ENCODE results near the gene GABARAP. TPM values are rescaled to one million over a fixed set of nuclear protein-coding genes. Genes with fewer than 3 reads are reported as not detected.

Gene GABARAP
- total and polyA plus RNA-seq, 2 experiments from 2014 or later, result 327 to 1,031 TPM

DNA sequence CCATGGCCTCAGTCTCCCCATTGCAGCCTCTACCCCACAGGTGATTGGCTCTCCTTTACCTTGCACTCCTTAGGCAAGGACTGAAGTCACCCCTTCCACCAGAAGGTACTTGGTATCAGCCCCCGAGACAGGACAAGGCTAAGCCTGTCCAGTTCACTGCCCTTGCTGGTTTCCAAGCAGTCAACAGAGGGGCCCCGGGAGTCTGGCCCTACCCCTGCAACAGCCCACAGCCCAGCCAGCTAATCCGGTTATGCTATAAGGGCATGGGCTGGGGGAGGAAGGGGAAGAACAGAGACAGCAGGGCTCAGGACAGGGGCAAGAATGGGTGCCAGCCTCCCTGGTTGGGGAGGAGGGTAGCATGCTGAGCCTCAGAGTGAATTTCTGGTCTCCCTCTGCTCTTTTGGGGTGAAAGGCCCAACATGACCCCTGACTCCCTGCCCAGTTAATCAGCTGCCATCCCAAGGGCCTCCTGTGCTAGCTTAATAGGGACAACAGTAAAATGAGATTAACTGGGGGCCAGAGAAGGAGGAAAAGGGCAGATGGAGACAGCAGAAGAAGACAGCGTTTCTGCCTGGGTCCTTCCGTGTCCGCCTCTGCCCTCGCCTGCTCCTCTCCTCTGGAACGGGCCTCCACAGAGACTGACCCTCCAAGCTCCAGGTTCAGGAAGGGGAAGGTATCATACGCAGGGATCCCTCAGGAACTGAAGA, 33.3 kb downstream of the GABARAP start:
- no peak overlapping the region for H3K4me3 ChIP-seq
- H2AFZ ChIP-seq, result no peak overlapping the region
- H3K4me1 ChIP-seq (ENCODE audit: insufficient read depth), result peaks cover 7% of the 10 kb centered on the region
- no peaks in the 10 kb centered on the region for H3K36me3 ChIP-seq (replicated peaks; ENCODE audit: insufficient read depth, low read depth)
- no peak for DNase-seq (ENCODE audit: low spot score)
- WGBS (ENCODE audit: low lambda C conversion rate, missing lambda C conversion rate), result 79% methylated on average over 9 of the region's 9 CpGs
- H3K27me3 ChIP-seq, result no peaks in the 10 kb centered on the region
- TF ChIP-seq, protein P1, sequence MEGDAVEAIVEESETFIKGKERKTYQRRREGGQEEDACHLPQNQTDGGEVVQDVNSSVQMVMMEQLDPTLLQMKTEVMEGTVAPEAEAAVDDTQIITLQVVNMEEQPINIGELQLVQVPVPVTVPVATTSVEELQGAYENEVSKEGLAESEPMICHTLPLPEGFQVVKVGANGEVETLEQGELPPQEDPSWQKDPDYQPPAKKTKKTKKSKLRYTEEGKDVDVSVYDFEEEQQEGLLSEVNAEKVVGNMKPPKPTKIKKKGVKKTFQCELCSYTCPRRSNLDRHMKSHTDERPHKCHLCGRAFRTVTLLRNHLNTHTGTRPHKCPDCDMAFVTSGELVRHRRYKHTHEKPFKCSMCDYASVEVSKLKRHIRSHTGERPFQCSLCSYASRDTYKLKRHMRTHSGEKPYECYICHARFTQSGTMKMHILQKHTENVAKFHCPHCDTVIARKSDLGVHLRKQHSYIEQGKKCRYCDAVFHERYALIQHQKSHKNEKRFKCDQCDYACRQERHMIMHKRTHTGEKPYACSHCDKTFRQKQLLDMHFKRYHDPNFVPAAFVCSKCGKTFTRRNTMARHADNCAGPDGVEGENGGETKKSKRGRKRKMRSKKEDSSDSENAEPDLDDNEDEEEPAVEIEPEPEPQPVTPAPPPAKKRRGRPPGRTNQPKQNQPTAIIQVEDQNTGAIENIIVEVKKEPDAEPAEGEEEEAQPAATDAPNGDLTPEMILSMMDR (IDR thresholded peaks at IDR 0.05; ENCODE audit: poor library complexity), result no peak
- TF ChIP-seq EZH2 (IDR thresholded peaks at IDR 0.05; ENCODE audit: borderline replicate concordance) (no peak), EZH2phosphoT487 (IDR thresholded peaks at IDR 0.05; ENCODE audit: low read depth, severe bottlenecking, unreplicated experiment) (no peak)
- no peaks in the 10 kb centered on the region for H3K9me3 ChIP-seq (ENCODE audit: low read depth)
- peaks cover 18% of the 10 kb centered on the region for H4K20me1 ChIP-seq (ENCODE audit: insufficient read depth, poor library complexity, severe bottlenecking)
- no peak overlapping the region for H3K4me2 ChIP-seq
- H3K27ac ChIP-seq, result no peak overlapping the region
- peaks cover 40% of the 10 kb centered on the region for H3K79me2 ChIP-seq
- no peaks in the 10 kb centered on the region for H3K9me2 ChIP-seq (replicated peaks; ENCODE audit: insufficient read depth)

DNA sequence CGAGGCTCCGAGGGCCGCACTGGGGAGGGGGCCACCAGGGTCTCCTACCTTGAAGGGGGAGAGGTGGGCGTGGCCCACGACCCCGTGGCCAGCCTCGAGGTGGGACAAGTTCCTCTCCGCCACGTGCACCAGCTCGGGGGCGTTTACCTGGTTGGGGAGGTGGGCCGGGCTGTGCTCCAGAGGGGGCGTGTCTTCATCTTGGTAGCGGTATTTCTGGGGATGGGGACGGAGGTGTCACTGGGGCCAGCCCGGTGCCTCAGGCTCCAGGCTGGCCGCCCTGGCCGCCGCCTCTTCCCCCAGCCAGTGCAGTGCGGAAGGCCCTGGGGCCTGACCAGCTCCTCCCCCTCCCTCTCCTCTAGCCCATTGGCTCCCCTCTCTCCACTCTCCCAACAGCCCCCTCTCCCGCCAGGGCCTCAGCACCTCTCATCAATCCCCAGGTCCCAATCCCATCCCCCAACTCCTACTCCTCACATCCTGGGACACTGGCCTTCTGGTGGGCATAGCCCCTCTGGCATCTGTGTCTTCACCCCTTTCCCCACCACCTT, 34.1 kb downstream of the GABARAP start:
- TF ChIP-seq EZH2phosphoT487 (IDR thresholded peaks at IDR 0.05; ENCODE audit: low read depth, severe bottlenecking, unreplicated experiment), result no peak
- TF ChIP-seq, protein P1 (IDR thresholded peaks at IDR 0.05; ENCODE audit: poor library complexity), result no peak
- TF ChIP-seq EZH2 (IDR thresholded peaks at IDR 0.05; ENCODE audit: borderline replicate concordance), result no peak
- Histone ChIP-seq H3K79me2 (peaks cover 32% of the 10 kb centered on the region), H3K9me2 (replicated peaks; ENCODE audit: insufficient read depth) (no peaks in the 10 kb centered on the region), H2AFZ (no peak overlapping the region), H4K20me1 (ENCODE audit: insufficient read depth, poor library complexity, severe bottlenecking) (peaks cover 18% of the 10 kb centered on the region), H3K27me3 (no peaks in the 10 kb centered on the region), H3K9me3 (ENCODE audit: low read depth) (no peaks in the 10 kb centered on the region), H3K4me2 (no peak overlapping the region), H3K4me1 (ENCODE audit: insufficient read depth) (peaks cover 3% of the 10 kb centered on the region), H3K36me3 (replicated peaks; ENCODE audit: insufficient read depth, low read depth) (no peaks in the 10 kb centered on the region), H3K27ac (no peak overlapping the region), H3K4me3 (no peak overlapping the region)
- 51% methylated on average over 14 of the region's 21 CpGs for WGBS (ENCODE audit: low lambda C conversion rate, missing lambda C conversion rate)
- DNase-seq (ENCODE audit: low spot score), result no peak

DNA sequence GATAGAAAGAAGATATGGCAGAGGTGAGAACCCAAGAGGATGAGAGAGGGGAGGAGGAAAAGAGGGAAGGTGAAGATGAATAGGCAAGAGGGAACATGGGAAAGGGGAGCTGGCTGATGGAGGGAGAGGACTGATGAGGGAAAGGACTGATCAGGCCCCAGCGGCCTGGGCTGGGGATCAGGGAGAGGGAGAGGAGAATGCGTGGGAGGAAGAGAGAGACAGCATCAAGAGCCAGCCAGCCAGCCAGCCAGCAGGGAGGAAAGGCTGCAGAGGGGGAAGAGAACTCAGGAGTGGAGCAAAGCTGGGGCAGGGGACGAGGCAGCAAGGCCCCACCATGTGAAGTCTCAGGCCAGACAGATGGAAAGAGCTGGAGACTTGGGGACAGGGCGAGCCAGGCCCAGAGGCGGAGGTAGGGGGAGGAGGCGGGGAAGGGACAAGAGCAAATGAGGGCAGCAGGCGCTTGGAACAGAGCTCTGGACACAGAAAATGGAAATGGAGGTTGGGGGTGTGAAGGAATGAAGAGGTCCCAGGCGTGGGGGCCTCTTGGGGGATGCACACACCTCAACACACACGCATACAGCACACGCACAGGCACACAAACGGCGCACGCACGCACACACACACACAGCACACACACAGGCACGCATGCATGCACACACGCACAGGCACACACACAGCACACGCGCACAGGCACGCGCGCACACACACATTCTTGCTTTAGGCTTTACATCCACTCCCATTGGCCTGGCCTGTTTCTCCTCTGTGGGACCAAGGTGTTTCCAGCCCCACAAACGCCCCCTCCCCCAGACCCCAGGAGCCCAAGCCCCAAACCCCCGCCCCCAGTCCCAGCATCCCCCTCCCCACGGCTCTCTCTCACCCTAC, 34.9 kb downstream of the GABARAP start:
- peaks cover 14% of the 10 kb centered on the region for H4K20me1 ChIP-seq (ENCODE audit: insufficient read depth, poor library complexity, severe bottlenecking)
- no peaks in the 10 kb centered on the region for H3K9me3 ChIP-seq (ENCODE audit: low read depth)
- no peaks in the 10 kb centered on the region for H3K9me2 ChIP-seq (replicated peaks; ENCODE audit: insufficient read depth)
- H3K4me2 ChIP-seq, result no peak overlapping the region
- H3K36me3 ChIP-seq (replicated peaks; ENCODE audit: insufficient read depth, low read depth), result no peaks in the 10 kb centered on the region
- DNase-seq (ENCODE audit: low spot score), result no peak
- H3K27me3 ChIP-seq, result no peaks in the 10 kb centered on the region
- H3K79me2 ChIP-seq, result peaks cover 25% of the 10 kb centered on the region
- no peak overlapping the region for H3K27ac ChIP-seq
- H2AFZ ChIP-seq, result no peak overlapping the region
- H3K4me3 ChIP-seq, result no peak overlapping the region
- 83% methylated on average over 9 of the region's 24 CpGs for WGBS (ENCODE audit: low lambda C conversion rate, missing lambda C conversion rate)
- no peak for TF ChIP-seq EZH2 (IDR thresholded peaks at IDR 0.05; ENCODE audit: borderline replicate concordance)
- no peak for TF ChIP-seq EZH2phosphoT487 (IDR thresholded peaks at IDR 0.05; ENCODE audit: low read depth, severe bottlenecking, unreplicated experiment)
- TF ChIP-seq, protein P1 (IDR thresholded peaks at IDR 0.05; ENCODE audit: poor library complexity), result no peak
- H3K4me1 ChIP-seq (ENCODE audit: insufficient read depth), result peaks cover 3% of the 10 kb centered on the region

All from hepatocyte (in vitro differentiated cells).